GM18951 (cell line): Measurements from ENCODE around the gene LAMC2.

Experiments
- POLR2A ChIP-seq: IDR thresholded peaks from 4 replicates; pipeline ENCODE4 v1.6.1; 2011; ENCODE audit warnings: mild to moderate bottlenecking; ENCODE audit not compliant: insufficient read length, insufficient read depth; ENCODE audit errors: extremely low read depth
- in situ Hi-C: fragments of 300-500 bp; cut with MboI; formaldehyde crosslinking; loops from one replicate; pipeline ENCODE4 v1.12.0; 2022; ENCODE audit warnings: low sequenced_read_pairs, mixed read lengths, inconsistent platforms; ENCODE audit not compliant: unreplicated experiment

Gene LAMC2

DNA sequence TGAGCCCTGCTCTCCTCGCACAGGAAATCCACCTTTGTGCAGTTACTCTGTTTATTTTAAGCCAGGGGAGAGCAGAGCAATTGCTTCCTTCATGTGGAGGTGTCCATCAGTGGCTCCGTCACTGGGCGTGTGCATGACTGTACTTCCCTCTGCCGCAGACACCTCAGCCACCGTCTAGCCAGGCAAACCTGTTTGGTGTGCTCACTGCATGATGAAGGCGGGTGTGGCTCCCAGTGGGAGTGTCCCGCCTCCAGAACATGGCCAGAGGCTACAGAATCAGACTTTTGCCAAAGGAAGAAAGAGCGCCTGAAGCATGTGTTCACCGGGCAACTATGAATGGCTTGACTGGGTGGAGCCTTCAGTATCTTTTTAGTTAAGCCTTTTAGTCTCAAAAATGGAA, 26.1 kb upstream of the LAMC2 start:
- in situ Hi-C loops, result no loop called here

DNA sequence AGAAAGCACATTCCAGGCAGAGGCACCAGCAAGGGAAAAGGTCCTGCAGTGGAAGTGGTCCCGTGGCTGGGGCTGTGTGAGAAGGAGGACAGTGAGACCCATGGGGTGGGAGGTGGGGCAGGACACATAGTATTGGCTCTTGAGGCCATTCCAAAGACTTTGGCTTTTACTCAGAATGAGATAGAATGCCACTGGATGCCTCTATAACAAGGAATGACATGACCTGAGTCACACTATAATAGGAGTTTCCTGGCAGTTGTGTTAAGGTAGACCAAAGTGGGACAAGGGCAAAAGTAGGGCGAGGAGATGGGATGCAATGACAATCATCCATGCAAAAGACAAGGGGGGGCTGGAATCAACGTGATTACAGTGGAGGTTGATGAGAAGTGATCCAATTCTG, 24.7 kb upstream of the LAMC2 start:
- no peak for TF ChIP-seq POLR2A
- in situ Hi-C loops, result no loop called here

More for the DNA sequence above, 26.1 kb upstream of the LAMC2 start:
- TF ChIP-seq POLR2A, result no peak

- in situ Hi-C loops, result no loop called here
- no peak for TF ChIP-seq POLR2A
Observed at GRCh38 chr1:183163316-183163715, 22.7 kb upstream of the LAMC2 start.

GRCh38 chr1:183164340-183164739, 21.7 kb upstream of the LAMC2 start:
- in situ Hi-C loops, result no loop called here
- TF ChIP-seq POLR2A, result no peak

DNA sequence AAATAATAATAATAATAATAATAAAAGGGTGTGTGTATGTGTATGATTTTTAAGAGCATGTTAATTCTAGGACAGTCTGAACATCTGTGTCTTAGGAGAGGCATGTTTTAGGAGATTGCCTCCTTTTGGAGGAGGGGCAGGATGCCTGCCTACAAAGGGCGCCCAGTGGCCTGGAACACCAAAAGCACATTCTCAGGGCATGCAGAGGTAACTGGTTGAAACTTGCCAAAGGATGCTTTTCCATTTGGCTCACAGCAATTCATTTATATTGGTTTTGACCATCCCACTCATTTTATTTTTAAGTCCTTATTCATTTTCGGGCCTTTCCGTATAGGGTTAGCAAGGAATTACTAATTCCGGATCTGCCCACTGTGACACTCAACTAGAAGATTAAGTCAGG, 21.1 kb upstream of the LAMC2 start:
- TF ChIP-seq POLR2A, result no peak
- in situ Hi-C loops, result no loop called here

DNA sequence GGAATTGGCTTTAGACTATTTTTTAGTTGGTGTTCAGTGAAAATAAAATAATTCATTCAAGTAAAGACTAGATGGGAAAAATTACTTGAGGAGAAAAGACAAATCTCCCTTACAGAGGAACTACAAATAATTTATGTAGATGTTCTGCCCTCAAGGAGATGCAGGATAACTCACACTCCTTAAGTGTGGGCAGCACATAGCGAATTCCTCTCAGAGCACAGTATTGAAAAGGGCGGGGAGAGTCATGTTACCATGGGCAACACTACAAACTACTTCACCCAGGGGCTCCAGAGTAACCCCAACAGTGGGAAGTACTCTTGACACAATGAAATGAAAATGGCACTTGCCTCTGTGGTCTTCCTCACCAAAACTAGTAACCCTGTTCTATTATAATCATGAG, 20.6 kb upstream of the LAMC2 start:
- in situ Hi-C loops, result no loop called here
- no peak for TF ChIP-seq POLR2A

- TF ChIP-seq POLR2A, result no peak
- in situ Hi-C loops, result no loop called here
Observed at GRCh38 chr1:183166454-183166853, 19.6 kb upstream of the LAMC2 start.

GRCh38 chr1:183167676-183168075, 18.4 kb upstream of the LAMC2 start:
- TF ChIP-seq POLR2A, result no peak
- in situ Hi-C loops, result no loop called here

DNA sequence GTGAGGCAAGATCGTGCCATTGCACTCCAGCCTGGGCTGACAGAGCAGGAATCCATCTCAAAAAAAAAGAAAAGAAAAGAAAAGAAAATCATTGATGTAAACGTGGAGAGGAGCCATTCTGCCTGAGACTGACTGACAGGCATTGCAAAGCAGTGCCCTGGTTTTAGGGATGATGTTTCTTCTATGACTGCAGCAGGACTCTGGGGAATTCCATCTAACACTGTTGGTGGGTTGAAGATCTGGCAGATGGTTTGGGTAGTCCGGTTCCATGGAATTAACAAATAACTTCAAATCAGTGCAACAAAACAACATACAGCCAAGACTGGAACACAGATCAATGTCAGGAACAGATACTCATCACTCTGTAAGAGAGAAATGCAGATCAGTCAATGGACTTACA, 17.8 kb upstream of the LAMC2 start:
- in situ Hi-C loops, result no loop called here
- no peak for TF ChIP-seq POLR2A

DNA sequence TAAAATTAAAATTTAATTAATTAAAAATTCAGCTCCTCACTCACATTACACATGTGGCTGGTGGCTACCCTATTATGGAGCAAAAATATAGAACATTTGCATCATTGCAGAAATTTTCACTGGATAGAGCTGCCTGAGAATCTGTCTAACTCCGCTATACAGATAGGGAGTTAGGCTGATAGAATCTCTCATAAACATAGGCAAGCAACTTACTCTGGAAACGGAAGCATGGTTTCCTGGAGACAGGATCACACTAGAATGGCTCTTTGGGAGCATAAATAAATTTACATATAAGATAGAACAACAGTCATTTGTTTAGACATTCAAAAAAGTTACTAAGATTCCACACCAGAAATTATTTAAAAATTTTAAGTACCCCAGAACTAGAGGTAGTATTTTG, 12.2 kb upstream of the LAMC2 start:
- no peak for TF ChIP-seq POLR2A
- in situ Hi-C loops, result no loop called here

- TF ChIP-seq POLR2A, result no peak
- in situ Hi-C loops, result no loop called here
Observed at GRCh38 chr1:183175631-183176030, 10.4 kb upstream of the LAMC2 start.

DNA sequence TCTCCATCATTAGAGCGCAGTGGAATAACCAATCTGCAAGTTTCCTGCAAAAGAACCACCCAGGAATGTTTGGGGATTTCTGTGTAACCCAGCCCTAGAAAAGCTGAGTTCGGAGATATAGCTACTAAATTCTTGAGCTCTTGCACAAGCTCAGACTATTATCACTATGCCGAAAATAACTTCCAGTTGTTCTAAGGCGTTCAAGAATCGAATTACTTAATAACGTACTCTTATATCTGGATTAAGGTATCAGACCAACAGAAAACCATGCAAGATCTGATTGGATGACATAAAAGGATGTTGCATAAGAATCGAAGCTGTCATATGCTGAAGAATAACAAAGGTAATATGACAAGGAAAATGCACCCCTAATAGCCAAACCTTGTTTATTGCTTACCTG, 7.5 kb upstream of the LAMC2 start:
- no peak for TF ChIP-seq POLR2A
- in situ Hi-C loops, result no loop called here

DNA sequence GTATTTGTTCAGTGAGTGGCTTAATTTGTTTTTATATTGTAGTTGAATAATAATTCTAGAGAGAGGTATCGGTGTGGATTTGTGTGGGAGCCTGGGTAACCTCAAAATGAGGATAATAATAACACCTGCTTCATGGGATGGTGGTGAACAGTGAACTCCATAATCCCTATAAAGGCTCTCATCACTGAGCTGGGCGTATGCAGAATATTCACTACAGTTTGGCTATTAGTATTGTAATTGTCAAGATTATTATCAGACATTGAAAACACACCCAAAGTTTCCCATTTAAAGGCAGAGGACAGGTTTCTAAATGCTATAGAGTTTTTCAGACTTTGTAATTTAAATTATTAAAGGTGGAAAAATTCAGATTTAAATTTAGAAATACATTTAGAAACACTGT, 7.0 kb upstream of the LAMC2 start:
- in situ Hi-C loops, result no loop called here
- TF ChIP-seq POLR2A, result no peak

GRCh38 chr1:183180218-183180617, 5.8 kb upstream of the LAMC2 start:
- in situ Hi-C loops, result no loop called here
- TF ChIP-seq POLR2A, result no peak

GRCh38 chr1:183180634-183181056, 5.4 kb upstream of the LAMC2 start:
- no peak for TF ChIP-seq POLR2A
- in situ Hi-C loops, result no loop called here
